ENCODE results near the gene MAP4K1.

The MAP4K1 gene

DNA sequence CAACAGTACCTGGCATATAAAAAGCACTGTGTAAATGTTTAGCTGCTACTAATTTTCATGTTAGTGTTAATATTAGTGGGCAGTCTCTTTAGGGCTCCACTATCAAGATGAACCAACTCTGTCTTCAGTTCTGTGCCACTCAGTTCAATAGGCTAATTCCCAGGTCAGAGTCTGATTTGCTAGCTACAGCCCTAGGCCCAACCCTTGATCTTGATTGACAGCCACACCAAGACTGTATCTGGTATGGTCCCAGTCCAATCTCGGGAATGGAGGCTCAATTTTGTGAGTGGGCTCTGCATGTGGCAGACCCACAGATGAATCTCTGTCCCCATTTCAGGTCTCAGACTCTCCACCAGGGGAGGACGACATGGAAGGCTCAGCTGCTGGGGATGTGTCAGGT, 46.1 kb downstream of the MAP4K1 start:
- Histone ChIP-seq H3K4me3 (ENCODE audit: low read length) (no peak overlapping the region), H3K36me3 (replicated peaks; ENCODE audit: insufficient read depth, low read length) (no peaks in the 10 kb centered on the region), H3K9me2 (replicated peaks; ENCODE audit: insufficient read depth, low read length) (no peaks in the 10 kb centered on the region), H2AFZ (ENCODE audit: low read length) (no peak overlapping the region), H3K27me3 (replicated peaks; ENCODE audit: insufficient read depth, low read length) (peaks cover 21% of the 10 kb centered on the region), H3K27ac (ENCODE audit: low read length) (no peak overlapping the region), H3K4me1 (ENCODE audit: low read length) (no peaks in the 10 kb centered on the region), H3K4me2 (ENCODE audit: low read depth, low read length) (no peak overlapping the region), H3K9me3 (replicated peaks; ENCODE audit: insufficient read depth, low read length) (no peaks in the 10 kb centered on the region), H3K9ac (ENCODE audit: low read length) (no peak overlapping the region), H3F3A (ENCODE audit: insufficient read depth, low read length) (no peaks in the 10 kb centered on the region), H3K79me2 (ENCODE audit: low read length) (no peaks in the 10 kb centered on the region), H4K20me1 (ENCODE audit: insufficient read depth, low read length) (no peaks in the 10 kb centered on the region)
- no peak for DNase-seq
- no peak for TF ChIP-seq EZH2 (optimal IDR thresholded peaks at IDR 0.05; ENCODE audit: low read depth, low read length)
- TF ChIP-seq, protein P1, sequence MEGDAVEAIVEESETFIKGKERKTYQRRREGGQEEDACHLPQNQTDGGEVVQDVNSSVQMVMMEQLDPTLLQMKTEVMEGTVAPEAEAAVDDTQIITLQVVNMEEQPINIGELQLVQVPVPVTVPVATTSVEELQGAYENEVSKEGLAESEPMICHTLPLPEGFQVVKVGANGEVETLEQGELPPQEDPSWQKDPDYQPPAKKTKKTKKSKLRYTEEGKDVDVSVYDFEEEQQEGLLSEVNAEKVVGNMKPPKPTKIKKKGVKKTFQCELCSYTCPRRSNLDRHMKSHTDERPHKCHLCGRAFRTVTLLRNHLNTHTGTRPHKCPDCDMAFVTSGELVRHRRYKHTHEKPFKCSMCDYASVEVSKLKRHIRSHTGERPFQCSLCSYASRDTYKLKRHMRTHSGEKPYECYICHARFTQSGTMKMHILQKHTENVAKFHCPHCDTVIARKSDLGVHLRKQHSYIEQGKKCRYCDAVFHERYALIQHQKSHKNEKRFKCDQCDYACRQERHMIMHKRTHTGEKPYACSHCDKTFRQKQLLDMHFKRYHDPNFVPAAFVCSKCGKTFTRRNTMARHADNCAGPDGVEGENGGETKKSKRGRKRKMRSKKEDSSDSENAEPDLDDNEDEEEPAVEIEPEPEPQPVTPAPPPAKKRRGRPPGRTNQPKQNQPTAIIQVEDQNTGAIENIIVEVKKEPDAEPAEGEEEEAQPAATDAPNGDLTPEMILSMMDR (IDR thresholded peaks at IDR 0.05; ENCODE audit: low read length), result no peak
- TF ChIP-seq EZH2phosphoT487 (IDR thresholded peaks at IDR 0.05; ENCODE audit: low read length), result no peak

DNA sequence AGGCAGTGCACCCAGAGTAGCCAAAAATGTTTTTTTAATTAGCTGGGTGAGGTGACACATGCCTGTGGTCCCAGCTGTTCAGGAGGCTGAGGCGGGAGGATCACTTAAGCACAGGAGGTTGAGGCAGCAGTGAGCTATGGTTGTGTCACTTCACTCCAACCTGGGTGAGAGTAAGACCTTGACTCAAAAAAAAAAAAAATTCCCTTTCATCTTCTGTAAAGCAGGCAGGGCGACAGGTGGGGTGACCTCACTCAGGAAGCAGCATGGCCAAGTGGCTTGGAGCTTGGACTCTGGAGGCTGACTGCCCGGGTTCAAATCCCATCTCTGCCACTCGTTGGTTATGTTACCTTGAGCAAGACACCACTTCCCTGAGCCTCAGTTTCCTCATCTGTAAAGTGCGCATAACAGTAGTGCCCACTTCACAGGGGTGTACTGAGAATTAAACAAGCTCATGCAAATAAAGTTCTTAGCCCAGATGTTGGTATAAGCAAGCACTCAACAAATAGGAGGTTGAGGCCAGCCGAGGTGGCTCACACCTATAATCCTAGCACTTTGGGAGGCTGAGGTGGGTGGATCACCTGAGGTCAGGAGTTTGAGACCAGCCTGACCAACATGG, 48.3 kb downstream of the MAP4K1 start:
- TF ChIP-seq, protein P1 (IDR thresholded peaks at IDR 0.05; ENCODE audit: low read length), result no peak
- no peak for DNase-seq
- H3K27ac ChIP-seq (ENCODE audit: low read length), result no peak overlapping the region

DNA sequence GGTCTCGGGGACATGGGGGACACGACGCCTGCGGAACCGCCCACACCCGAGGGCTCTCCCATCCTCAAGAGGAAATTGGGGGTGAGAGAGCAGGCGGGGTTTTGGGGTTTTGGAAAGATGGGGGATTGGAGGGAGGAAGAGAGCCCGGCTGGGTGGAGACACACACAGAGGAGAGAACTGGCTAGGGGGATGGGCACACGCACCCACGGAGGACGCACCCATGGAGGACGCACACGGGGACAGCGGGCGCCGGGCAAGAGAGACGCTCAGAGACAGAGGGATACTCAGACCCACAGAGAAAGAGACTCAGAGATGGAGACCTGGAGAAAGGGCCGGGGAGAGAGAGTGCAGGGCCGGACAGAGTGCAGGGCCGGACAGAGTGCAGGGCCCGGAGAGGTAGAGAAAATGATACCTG, 52.1 kb downstream of the MAP4K1 start:
- Histone ChIP-seq H4K20me1 (ENCODE audit: insufficient read depth, low read length) (no peaks in the 10 kb centered on the region), H3K36me3 (replicated peaks; ENCODE audit: insufficient read depth, low read length) (no peaks in the 10 kb centered on the region), H3K9me2 (replicated peaks; ENCODE audit: insufficient read depth, low read length) (no peaks in the 10 kb centered on the region), H3K9ac (ENCODE audit: low read length) (no peak overlapping the region), H3K79me2 (ENCODE audit: low read length) (no peaks in the 10 kb centered on the region), H3K9me3 (replicated peaks; ENCODE audit: insufficient read depth, low read length) (no peaks in the 10 kb centered on the region), H2AFZ (ENCODE audit: low read length) (no peak overlapping the region), H3K4me1 (ENCODE audit: low read length) (no peaks in the 10 kb centered on the region), H3K4me3 (ENCODE audit: low read length) (no peak overlapping the region), H3K27ac (ENCODE audit: low read length) (no peak overlapping the region), H3K27me3 (replicated peaks; ENCODE audit: insufficient read depth, low read length) (peaks cover 28% of the 10 kb centered on the region), H3F3A (ENCODE audit: insufficient read depth, low read length) (no peaks in the 10 kb centered on the region), H3K4me2 (ENCODE audit: low read depth, low read length) (no peak overlapping the region)
- TF ChIP-seq, protein P1 (IDR thresholded peaks at IDR 0.05; ENCODE audit: low read length), result no peak
- TF ChIP-seq EZH2 (optimal IDR thresholded peaks at IDR 0.05; ENCODE audit: low read depth, low read length), result no peak
- TF ChIP-seq EZH2phosphoT487 (IDR thresholded peaks at IDR 0.05; ENCODE audit: low read length), result no peak
- no peak for DNase-seq

More for the DNA sequence above, 48.3 kb downstream of the MAP4K1 start:
- no peak overlapping the region for H3K9ac ChIP-seq (ENCODE audit: low read length)
- H2AFZ ChIP-seq (ENCODE audit: low read length), result no peak overlapping the region
- H3K27me3 ChIP-seq (replicated peaks; ENCODE audit: insufficient read depth, low read length), result peaks cover 28% of the 10 kb centered on the region
- no peaks in the 10 kb centered on the region for H3K9me2 ChIP-seq (replicated peaks; ENCODE audit: insufficient read depth, low read length)
- H4K20me1 ChIP-seq (ENCODE audit: insufficient read depth, low read length), result no peaks in the 10 kb centered on the region
- H3K4me3 ChIP-seq (ENCODE audit: low read length), result no peak overlapping the region
- H3K4me1 ChIP-seq (ENCODE audit: low read length), result no peaks in the 10 kb centered on the region
- no peaks in the 10 kb centered on the region for H3K79me2 ChIP-seq (ENCODE audit: low read length)
- no peak overlapping the region for H3K4me2 ChIP-seq (ENCODE audit: low read depth, low read length)
- H3F3A ChIP-seq (ENCODE audit: insufficient read depth, low read length), result no peaks in the 10 kb centered on the region
- H3K36me3 ChIP-seq (replicated peaks; ENCODE audit: insufficient read depth, low read length), result no peaks in the 10 kb centered on the region
- no peaks in the 10 kb centered on the region for H3K9me3 ChIP-seq (replicated peaks; ENCODE audit: insufficient read depth, low read length)

Measured in MM.1S (cell line).